Heart left ventricle (tissue), 13 donors: ENCODE data around the gene DUSP5.

Experiments
- CTCF ChIP-seq, 12 donors: fragments of 200-600 bp; sonication (generic) in 4 of 12; IDR thresholded peaks; one replicate each; pipeline versions ENCODE4 v1.5.0 to v1.8.0; 2018 to 2022; ENCODE audit warnings: antibody characterized with exemption in 12 of 12, mild to moderate bottlenecking in 5 of 12
- POLR2A ChIP-seq, 2 donors: fragments of 450-650 bp; IDR thresholded peaks; one replicate each; pipeline ENCODE4 v1.6.1; 2017; ENCODE audit warnings: antibody characterized with exemption in 2 of 2, mild to moderate bottlenecking in 2 of 2, moderate library complexity in 2 of 2
- donor health status: ischemic (EF 13 %, LVEDD 7.1; RV severe dilation, severe dysfunction).
- donor health status: DM: no; HTN: yes; CAD: no.
- donor health status: DM: no; HTN: no; CAD: no.
- donor health status: ischemic (EF 25% LVEDD 6.9; RV normal size, moderate dysfunction).
- donor health status: ischemic (EF 25% LVEDD 5.7; RV mildly dilated, moderate dysfunction).
- donor health status: ischemic (EF 35%, LVEDD 5.7; RV mildly dilated, moderate dysfunction).
- donor health status: nonischemic (EF 11% LVEDD 7.7; RV severe dilation, severe dysfunction).
- donor health status: DM: yes; HTN: yes; CAD: no.
- donor health status: PGD.
- donor health status: ischemic (EF 29% LVEDD 5.4; RV normal size, mild dysfunction).
- donor health status: nonischemic (EF 23%, LVEDD 6.1; RV moderate dilation, normal function).

- TF ChIP-seq CTCF (IDR thresholded peaks at IDR 0.05) (no peak), POLR2A (IDR thresholded peaks at IDR 0.05) (peak in 1 of 2 donors; percentile 37)
These were observed 39.3 kb upstream of the DUSP5 start for GRCh38 chr10:110458266-110458920.
